ENCODE results near the gene ELMOD3. TPM values are rescaled to one million over a fixed set of nuclear protein-coding genes. Genes with fewer than 3 reads are reported as not detected.

Gene ELMOD3
- total RNA-seq, 1 experiment from 2014 or later = 9.7 TPM

DNA sequence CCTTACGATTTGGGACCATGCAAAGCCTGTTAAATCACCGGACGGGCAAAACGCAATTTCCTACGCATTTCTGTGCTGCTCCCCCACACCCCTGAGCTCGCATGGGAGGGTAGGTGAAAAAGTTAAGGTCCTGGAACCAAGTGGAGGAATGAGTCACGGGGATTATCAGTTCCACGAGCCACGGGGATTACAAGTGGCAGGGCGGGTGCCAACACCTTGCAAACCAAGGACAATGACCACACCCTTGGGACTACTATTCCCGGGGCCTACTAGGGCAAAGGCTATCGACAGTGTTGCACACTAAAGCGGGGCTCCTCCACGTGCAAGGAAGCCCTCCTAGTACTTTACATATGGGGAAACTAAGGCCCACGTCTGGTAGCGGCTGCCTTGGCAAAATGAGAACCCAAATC lies 688 bp upstream of the ELMOD3 start:
- ChIA-PET POLR2A (interaction anchor here (1.0 to 1.4 kb wide), 5 partner anchors 26 to 258 kb away, joined by 3 to 11 read pairs (median 6); partner anchors contain the start of genes C2orf68, MAT2A and TGOLN2), CTCF (interaction anchor here (0.8 to 1.9 kb wide), 8 partner anchors 13 to 288 kb away, joined by 3 to 11 read pairs (median 3); no protein-coding TSS in a partner anchor)

DNA sequence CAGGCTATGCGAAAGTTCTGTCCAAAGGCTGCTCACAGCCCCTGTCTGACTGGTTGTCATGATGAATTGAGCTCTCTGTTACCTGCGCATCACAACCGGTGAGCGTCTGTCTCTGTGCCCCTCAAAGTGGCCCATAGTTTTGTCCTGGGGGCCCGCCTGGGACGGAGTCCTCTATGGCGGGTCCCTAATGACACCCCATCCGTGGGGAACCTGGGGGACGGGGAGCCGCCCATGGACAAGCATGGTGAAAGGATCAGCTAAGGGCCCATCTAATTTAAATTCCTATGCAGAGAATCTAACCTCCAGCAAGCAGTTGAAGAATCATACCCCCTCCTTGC lies 473 bp downstream of the ELMOD3 start:
- CTCF ChIA-PET = interaction anchor here (1.0 to 1.9 kb wide), 8 partner anchors 12 to 289 kb away, joined by 3 to 11 read pairs (median 4); no protein-coding TSS in a partner anchor
- Mint-ChIP-seq H3K4me1 (peaks cover 16% of the 10 kb centered on the region), H3K36me3 (peaks cover 20% of the 10 kb centered on the region), H3K4me3 (peak overlapping the region; percentile 100), H3K27me3 (ENCODE audit: low read depth) (no peaks in the 10 kb centered on the region), H3K27ac (peak overlapping the region; percentile 96), H3K9me3 (no peaks in the 10 kb centered on the region)
- DNase-seq (ENCODE audit: low spot score) (no peak), ATAC-seq (no peak; the same call in 1 of the 2 replicates)
- POLR2A ChIA-PET = interaction anchor here (1.0 to 1.4 kb wide), 7 partner anchors 10 to 257 kb away, joined by 3 to 11 read pairs (median 4); partner anchors contain the start of genes C2orf68, MAT2A, SH2D6 and TGOLN2
- TF ChIP-seq NR1H2 (CRISPR knock-in tag; IDR thresholded peaks at IDR 0.05) (no peak), SOX15 (CRISPR knock-in tag; IDR thresholded peaks at IDR 0.05) (no peak), ESRRA (CRISPR knock-in tag; IDR thresholded peaks at IDR 0.05; ENCODE audit: borderline replicate concordance) (no peak), ZNF396 (CRISPR knock-in tag; IDR thresholded peaks at IDR 0.05; ENCODE audit: borderline replicate concordance) (no peak), NFYB (CRISPR knock-in tag; conservative IDR thresholded peaks at IDR 0.05; ENCODE audit: low read depth) (no peak), ZNF232 (CRISPR knock-in tag; IDR thresholded peaks at IDR 0.05) (no peak), IRF2 (CRISPR knock-in tag; IDR thresholded peaks at IDR 0.05; ENCODE audit: borderline replicate concordance, low read depth) (no peak), GABPB1 (CRISPR knock-in tag; IDR thresholded peaks at IDR 0.05) (no peak), SP1 (CRISPR knock-in tag; conservative IDR thresholded peaks at IDR 0.05) (no peak), MXD4 (CRISPR knock-in tag; IDR thresholded peaks at IDR 0.05; ENCODE audit: borderline replicate concordance) (no peak), MYBL2 (CRISPR knock-in tag; IDR thresholded peaks at IDR 0.05) (no peak), ETV6 (CRISPR knock-in tag; IDR thresholded peaks at IDR 0.05) (no peak)
- TF ChIP-seq, protein P1, sequence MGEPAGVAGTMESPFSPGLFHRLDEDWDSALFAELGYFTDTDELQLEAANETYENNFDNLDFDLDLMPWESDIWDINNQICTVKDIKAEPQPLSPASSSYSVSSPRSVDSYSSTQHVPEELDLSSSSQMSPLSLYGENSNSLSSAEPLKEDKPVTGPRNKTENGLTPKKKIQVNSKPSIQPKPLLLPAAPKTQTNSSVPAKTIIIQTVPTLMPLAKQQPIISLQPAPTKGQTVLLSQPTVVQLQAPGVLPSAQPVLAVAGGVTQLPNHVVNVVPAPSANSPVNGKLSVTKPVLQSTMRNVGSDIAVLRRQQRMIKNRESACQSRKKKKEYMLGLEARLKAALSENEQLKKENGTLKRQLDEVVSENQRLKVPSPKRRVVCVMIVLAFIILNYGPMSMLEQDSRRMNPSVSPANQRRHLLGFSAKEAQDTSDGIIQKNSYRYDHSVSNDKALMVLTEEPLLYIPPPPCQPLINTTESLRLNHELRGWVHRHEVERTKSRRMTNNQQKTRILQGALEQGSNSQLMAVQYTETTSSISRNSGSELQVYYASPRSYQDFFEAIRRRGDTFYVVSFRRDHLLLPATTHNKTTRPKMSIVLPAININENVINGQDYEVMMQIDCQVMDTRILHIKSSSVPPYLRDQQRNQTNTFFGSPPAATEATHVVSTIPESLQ (CRISPR knock-in tag; IDR thresholded peaks at IDR 0.05) = no peak
- TF ChIP-seq, protein P2, sequence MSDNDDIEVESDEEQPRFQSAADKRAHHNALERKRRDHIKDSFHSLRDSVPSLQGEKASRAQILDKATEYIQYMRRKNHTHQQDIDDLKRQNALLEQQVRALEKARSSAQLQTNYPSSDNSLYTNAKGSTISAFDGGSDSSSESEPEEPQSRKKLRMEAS (CRISPR knock-in tag; IDR thresholded peaks at IDR 0.05) = no peak

More for the DNA sequence above, 688 bp upstream of the ELMOD3 start:
- ATAC-seq = no peak
- no peaks in the 10 kb centered on the region for H3K27me3 Mint-ChIP-seq (ENCODE audit: low read depth)
- peaks cover 16% of the 10 kb centered on the region for H3K4me1 Mint-ChIP-seq
- H3K9me3 Mint-ChIP-seq = no peaks in the 10 kb centered on the region
- DNase-seq (ENCODE audit: low spot score) = no peak
- H3K4me3 Mint-ChIP-seq = peak overlapping the region; percentile 100
- TF ChIP-seq, protein P3, sequence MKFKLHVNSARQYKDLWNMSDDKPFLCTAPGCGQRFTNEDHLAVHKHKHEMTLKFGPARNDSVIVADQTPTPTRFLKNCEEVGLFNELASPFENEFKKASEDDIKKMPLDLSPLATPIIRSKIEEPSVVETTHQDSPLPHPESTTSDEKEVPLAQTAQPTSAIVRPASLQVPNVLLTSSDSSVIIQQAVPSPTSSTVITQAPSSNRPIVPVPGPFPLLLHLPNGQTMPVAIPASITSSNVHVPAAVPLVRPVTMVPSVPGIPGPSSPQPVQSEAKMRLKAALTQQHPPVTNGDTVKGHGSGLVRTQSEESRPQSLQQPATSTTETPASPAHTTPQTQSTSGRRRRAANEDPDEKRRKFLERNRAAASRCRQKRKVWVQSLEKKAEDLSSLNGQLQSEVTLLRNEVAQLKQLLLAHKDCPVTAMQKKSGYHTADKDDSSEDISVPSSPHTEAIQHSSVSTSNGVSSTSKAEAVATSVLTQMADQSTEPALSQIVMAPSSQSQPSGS (CRISPR knock-in tag; IDR thresholded peaks at IDR 0.05; ENCODE audit: borderline replicate concordance, low read depth) = no peak
- TF ChIP-seq ZNF121 (CRISPR knock-in tag; IDR thresholded peaks at IDR 0.05) (no peak), TEAD4 (CRISPR knock-in tag; IDR thresholded peaks at IDR 0.05) (no peak), ZNF219 (CRISPR knock-in tag; IDR thresholded peaks at IDR 0.05; ENCODE audit: borderline replicate concordance) (no peak), HMGA2 (CRISPR knock-in tag; IDR thresholded peaks at IDR 0.05) (no peak), SOX15 (CRISPR knock-in tag; IDR thresholded peaks at IDR 0.05) (no peak), SMAD3 (CRISPR knock-in tag; IDR thresholded peaks at IDR 0.05; ENCODE audit: borderline replicate concordance) (no peak), CBFB (CRISPR knock-in tag; IDR thresholded peaks at IDR 0.05; ENCODE audit: low read depth) (no peak), NR2C2 (CRISPR knock-in tag; IDR thresholded peaks at IDR 0.05) (no peak), PRRX2 (CRISPR knock-in tag; IDR thresholded peaks at IDR 0.05) (no peak), MYBL2 (CRISPR knock-in tag; IDR thresholded peaks at IDR 0.05) (no peak)
- TF ChIP-seq, protein P4, sequence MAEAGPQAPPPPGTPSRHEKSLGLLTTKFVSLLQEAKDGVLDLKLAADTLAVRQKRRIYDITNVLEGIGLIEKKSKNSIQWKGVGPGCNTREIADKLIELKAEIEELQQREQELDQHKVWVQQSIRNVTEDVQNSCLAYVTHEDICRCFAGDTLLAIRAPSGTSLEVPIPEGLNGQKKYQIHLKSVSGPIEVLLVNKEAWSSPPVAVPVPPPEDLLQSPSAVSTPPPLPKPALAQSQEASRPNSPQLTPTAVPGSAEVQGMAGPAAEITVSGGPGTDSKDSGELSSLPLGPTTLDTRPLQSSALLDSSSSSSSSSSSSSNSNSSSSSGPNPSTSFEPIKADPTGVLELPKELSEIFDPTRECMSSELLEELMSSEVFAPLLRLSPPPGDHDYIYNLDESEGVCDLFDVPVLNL (CRISPR knock-in tag; IDR thresholded peaks at IDR 0.05; ENCODE audit: borderline replicate concordance, low read depth) = no peak
- TF ChIP-seq, protein P5, sequence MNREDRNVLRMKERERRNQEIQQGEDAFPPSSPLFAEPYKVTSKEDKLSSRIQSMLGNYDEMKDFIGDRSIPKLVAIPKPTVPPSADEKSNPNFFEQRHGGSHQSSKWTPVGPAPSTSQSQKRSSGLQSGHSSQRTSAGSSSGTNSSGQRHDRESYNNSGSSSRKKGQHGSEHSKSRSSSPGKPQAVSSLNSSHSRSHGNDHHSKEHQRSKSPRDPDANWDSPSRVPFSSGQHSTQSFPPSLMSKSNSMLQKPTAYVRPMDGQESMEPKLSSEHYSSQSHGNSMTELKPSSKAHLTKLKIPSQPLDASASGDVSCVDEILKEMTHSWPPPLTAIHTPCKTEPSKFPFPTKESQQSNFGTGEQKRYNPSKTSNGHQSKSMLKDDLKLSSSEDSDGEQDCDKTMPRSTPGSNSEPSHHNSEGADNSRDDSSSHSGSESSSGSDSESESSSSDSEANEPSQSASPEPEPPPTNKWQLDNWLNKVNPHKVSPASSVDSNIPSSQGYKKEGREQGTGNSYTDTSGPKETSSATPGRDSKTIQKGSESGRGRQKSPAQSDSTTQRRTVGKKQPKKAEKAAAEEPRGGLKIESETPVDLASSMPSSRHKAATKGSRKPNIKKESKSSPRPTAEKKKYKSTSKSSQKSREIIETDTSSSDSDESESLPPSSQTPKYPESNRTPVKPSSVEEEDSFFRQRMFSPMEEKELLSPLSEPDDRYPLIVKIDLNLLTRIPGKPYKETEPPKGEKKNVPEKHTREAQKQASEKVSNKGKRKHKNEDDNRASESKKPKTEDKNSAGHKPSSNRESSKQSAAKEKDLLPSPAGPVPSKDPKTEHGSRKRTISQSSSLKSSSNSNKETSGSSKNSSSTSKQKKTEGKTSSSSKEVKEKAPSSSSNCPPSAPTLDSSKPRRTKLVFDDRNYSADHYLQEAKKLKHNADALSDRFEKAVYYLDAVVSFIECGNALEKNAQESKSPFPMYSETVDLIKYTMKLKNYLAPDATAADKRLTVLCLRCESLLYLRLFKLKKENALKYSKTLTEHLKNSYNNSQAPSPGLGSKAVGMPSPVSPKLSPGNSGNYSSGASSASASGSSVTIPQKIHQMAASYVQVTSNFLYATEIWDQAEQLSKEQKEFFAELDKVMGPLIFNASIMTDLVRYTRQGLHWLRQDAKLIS (CRISPR knock-in tag; IDR thresholded peaks at IDR 0.05; ENCODE audit: borderline replicate concordance) = no peak
- TF ChIP-seq, protein P2 (CRISPR knock-in tag; IDR thresholded peaks at IDR 0.05) = no peak
- peak overlapping the region; percentile 49; the same call in 1 of the 2 replicates for H3K27ac Mint-ChIP-seq
- peaks cover 26% of the 10 kb centered on the region for H3K36me3 Mint-ChIP-seq
